HG02623 (cell line): ENCODE measurements around the gene FBXO34.

Experiments used
- ATAC-seq: cut with Tn5 transposase; IDR thresholded peaks from one replicate; pipeline ENCODE4 v1.9.1; 2021; ENCODE audit warnings: moderate library complexity; ENCODE audit not compliant: unreplicated experiment

The FBXO34 gene, protein sequence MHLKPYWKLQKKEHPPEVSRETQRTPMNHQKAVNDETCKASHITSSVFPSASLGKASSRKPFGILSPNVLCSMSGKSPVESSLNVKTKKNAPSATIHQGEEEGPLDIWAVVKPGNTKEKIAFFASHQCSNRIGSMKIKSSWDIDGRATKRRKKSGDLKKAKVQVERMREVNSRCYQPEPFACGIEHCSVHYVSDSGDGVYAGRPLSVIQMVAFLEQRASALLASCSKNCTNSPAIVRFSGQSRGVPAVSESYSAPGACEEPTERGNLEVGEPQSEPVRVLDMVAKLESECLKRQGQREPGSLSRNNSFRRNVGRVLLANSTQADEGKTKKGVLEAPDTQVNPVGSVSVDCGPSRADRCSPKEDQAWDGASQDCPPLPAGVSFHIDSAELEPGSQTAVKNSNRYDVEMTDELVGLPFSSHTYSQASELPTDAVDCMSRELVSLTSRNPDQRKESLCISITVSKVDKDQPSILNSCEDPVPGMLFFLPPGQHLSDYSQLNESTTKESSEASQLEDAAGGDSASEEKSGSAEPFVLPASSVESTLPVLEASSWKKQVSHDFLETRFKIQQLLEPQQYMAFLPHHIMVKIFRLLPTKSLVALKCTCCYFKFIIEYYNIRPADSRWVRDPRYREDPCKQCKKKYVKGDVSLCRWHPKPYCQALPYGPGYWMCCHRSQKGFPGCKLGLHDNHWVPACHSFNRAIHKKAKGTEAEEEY

GRCh38 chr14:55270832-55271571 is at the start of gene FBXO34:
TSS of gene FBXO34 (plus strand) at chr14:55271421. CDS start at chr14:55350391, 78,970 bp downstream.
- peak; percentile 87 for ATAC-seq

GRCh38 chr14:55221968-55222367 is 49.3 kb upstream of the FBXO34 start:
- ATAC-seq, result no peak

- no peak for ATAC-seq
Measured at GRCh38 chr14:55223364-55223763, 47.9 kb upstream of the FBXO34 start.

DNA sequence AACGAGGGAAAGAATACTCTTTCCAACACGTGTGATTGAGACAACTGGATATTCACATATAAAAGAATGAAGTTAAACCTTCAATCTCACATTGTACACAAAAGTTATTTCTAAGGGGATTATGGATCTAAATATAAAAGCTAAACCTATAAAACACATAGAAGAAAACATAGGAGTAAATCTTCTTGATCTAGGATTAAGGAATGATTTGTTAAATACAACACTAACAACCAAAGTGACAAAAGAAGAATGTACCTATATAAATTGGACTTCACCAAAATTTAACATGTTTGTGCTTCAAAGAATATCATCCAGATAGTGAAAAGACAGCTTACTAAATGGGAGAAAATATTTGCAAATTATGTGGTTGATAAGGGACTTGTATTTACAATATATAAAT is 43.0 kb upstream of the FBXO34 start:
- ATAC-seq, result no peak

DNA sequence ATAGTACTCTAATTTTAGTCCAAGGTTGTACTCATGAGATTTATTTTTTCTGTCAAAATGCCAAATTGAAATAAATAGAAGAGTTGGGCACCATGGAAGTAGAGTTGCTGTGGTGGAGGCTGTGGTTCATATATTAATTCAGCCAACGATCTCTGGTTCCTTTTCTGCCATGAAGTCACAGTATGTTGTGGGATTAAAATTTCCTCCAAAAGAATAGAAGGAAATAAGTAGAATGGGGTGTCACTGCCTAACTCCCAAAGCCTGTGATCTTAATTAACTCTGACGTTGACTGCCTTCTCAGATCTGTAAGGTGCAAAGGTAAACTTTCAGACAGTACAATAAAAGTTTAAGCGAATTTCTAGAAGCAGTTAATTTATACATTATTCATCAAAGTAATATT is 37.6 kb upstream of the FBXO34 start:
- no peak for ATAC-seq

GRCh38 chr14:55238019-55238680 is 33.1 kb upstream of the FBXO34 start:
- ATAC-seq, result no peak

GRCh38 chr14:55239320-55239719 is 31.9 kb upstream of the FBXO34 start:
- ATAC-seq, result no peak

DNA sequence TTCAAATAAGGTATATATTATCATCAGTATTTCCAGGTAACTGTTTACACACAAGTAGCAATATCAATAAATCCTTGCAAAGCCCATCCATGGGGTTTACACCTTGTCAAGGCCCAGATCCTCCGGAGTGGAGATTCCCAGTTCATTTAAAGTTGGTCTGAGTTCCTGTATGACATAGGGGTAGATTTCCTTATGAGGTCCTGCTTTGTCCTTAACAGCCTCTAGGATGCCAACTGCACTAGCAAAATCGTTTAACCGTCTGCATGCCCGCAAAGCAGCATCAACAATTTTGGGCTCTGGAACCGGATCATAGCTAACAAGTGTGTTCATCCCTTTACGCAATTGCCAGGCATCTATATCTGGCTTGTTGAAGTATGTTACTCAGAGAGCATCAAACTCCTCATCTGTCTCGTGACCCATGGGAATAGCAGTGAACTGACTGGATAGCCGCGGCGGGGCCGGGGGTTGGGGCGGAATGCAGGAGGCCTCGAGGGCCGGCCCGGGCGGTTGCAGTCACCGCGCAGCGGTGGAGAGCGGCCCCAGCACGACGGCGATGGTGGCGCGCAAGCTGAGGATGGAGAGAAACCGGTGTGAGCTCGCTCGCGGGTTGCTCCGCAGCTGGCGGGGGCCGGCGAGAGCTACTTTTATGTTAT is 30.6 kb upstream of the FBXO34 start:
- no peak for ATAC-seq

GRCh38 chr14:55241673-55242072 is 29.5 kb upstream of the FBXO34 start:
- no peak for ATAC-seq

- ATAC-seq, result no peak
Measured at GRCh38 chr14:55243386-55243785, 27.8 kb upstream of the FBXO34 start.

- no peak for ATAC-seq
Measured at GRCh38 chr14:55243813-55244212, 27.4 kb upstream of the FBXO34 start.

GRCh38 chr14:55245657-55246268 is 25.5 kb upstream of the FBXO34 start:
- ATAC-seq, result no peak

- ATAC-seq, result no peak
Measured at GRCh38 chr14:55248411-55248810, 22.8 kb upstream of the FBXO34 start.

- ATAC-seq, result no peak
Measured at GRCh38 chr14:55249423-55249822, 21.8 kb upstream of the FBXO34 start.

GRCh38 chr14:55253276-55253675 is 17.9 kb upstream of the FBXO34 start:
- ATAC-seq, result no peak

GRCh38 chr14:55254581-55254980 is 16.6 kb upstream of the FBXO34 start:
- ATAC-seq, result no peak

DNA sequence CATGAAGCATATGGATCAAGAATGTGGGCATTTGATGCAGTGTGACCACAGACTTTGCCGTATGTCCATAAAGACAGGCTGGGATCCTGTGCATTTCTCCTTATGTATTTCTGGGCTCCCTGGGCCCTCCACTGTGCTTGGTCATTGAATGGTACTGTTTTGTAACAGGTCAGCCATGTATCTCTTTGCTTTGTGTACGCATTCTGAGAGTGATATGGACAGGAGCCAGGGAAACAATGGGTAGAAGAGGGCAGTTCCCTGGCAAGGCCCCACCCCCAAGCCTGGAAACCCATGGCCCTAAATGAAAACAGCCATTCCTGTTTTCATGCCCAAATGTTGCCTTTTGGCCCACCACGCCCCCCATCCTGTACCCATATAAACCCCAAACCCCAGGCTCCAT is 15.2 kb upstream of the FBXO34 start:
- no peak for ATAC-seq

DNA sequence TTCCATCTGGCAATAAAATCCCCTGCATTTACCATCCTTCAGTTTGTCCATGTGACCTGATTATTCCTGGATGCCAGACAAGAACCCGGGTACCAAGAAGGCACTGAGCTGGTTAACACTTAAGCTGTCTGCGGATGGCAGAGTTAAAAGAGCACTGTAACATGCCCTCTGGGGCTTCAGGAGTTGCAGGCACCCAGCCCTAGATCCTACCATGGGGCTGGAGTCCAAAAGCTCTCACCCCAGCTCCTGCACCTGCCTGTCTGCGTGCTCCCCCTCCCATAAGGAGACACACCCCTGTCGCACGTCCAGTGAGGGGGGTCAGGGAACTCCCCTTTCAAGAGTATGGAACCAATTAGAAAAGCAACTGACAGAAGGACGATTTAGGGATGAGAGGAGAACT is 14.6 kb upstream of the FBXO34 start:
- no peak for ATAC-seq

- no peak for ATAC-seq
Measured at GRCh38 chr14:55265197-55265596, 6.0 kb upstream of the FBXO34 start.

DNA sequence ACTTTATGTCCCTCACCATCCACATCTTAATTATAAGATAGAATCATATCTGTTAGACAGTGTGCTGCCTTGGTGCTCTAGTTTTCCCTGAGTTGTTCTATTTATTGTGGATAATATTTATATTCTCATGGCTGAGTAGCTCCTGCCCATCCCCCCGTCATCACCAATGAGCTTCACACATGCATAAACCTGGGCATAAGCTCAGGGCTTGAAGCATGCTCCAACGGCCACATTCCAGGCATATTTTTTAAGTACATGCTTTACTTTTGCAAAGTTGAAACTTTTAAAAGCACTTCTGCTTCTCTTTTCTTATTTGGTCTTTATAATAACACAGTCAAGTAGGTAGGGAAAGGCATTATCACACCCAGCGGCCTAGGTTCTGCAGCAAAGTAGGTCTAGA is 3.4 kb upstream of the FBXO34 start:
- no peak for ATAC-seq
